Common myeloid progenitor, CD34-positive (primary cell): ENCODE data around the gene PHACTR3.

ENCODE experiments used
- CTCF ChIA-PET: fragments of 350-600 bp; sonication (Branson Sonifier 250); formaldehyde crosslinking; loops from one replicate; lab custom pipeline; 2021; ENCODE audit warnings: antibody characterized with exemption; lab: Charles Lee
- POLR2A ChIA-PET: fragments of 350-600 bp; sonication (Branson Sonifier 250); formaldehyde crosslinking; loops from one replicate; lab custom pipeline; 2021; ENCODE audit warnings: antibody characterized with exemption; lab: Charles Lee
- DNase-seq, 3 donors: peaks; one replicate each; pipeline versions ENCODE4 v3.0.0 to v3.0.0-alpha.2; 2013
- H3K27ac ChIP-seq, 2 experiments: 1 replicate in 1 of 2; 2 replicates in 1 of 2; pipeline ENCODE4 v1.7.0; 2013; ENCODE audit warnings: inconsistent platforms in 2 of 2, low read length in 2 of 2, mild to moderate bottlenecking in 2 of 2, low read depth in 1 of 2, moderate library complexity in 1 of 2; ENCODE audit not compliant: severe bottlenecking in 2 of 2, insufficient read depth in 1 of 2, poor library complexity in 1 of 2
- H3K27me3 ChIP-seq, 5 experiments: replicated peaks in 2 of 5; 1 replicate in 3 of 5; 2 replicates in 2 of 5; pipeline versions ENCODE4 v1.6.1 to v1.7.0; 2013; ENCODE audit warnings: low read length in 4 of 5, mild to moderate bottlenecking in 2 of 5, moderate library complexity in 2 of 5, inconsistent platforms in 1 of 5; ENCODE audit not compliant: insufficient read depth in 5 of 5, control insufficient read depth in 4 of 5
- H3K36me3 ChIP-seq, 4 experiments: 1 replicate in 2 of 4; 2 replicates in 2 of 4; pipeline versions ENCODE4 v1.6.1 to v1.7.0; 2013; ENCODE audit warnings: low read length in 3 of 4, control low read depth in 1 of 4, mild to moderate bottlenecking in 1 of 4; ENCODE audit not compliant: control insufficient read depth in 4 of 4, insufficient read depth in 4 of 4
- H3K4me1 ChIP-seq, 4 experiments: 1 replicate in 3 of 4; 2 replicates in 1 of 4; pipeline versions ENCODE4 v1.6.1 to v1.7.1; 2013; ENCODE audit warnings: low read length in 3 of 4, mild to moderate bottlenecking in 3 of 4, control low read depth in 1 of 4, inconsistent platforms in 1 of 4, moderate library complexity in 1 of 4; ENCODE audit not compliant: control insufficient read depth in 4 of 4, insufficient read depth in 4 of 4; ENCODE audit errors: control extremely low read depth in 1 of 4
- H3K4me3 ChIP-seq, 7 experiments: 1 replicate in 4 of 7; 2 replicates in 3 of 7; pipeline versions ENCODE4 v1.5.1 to v1.7.0; 2013; ENCODE audit warnings: mild to moderate bottlenecking in 7 of 7, low read length in 6 of 7, moderate library complexity in 6 of 7, inconsistent platforms in 2 of 7, low read depth in 2 of 7, control low read depth in 1 of 7; ENCODE audit not compliant: insufficient read depth in 4 of 7, control insufficient read depth in 1 of 7; ENCODE audit errors: extremely low read depth in 1 of 7
- H3K9me3 ChIP-seq, 5 experiments: 1 replicate in 4 of 5; 2 replicates in 1 of 5; pipeline versions ENCODE4 v1.6.1 to v1.7.1; 2013; ENCODE audit warnings: low read length in 4 of 5, mild to moderate bottlenecking in 2 of 5, inconsistent platforms in 1 of 5, low read depth in 1 of 5, moderate library complexity in 1 of 5; ENCODE audit not compliant: control insufficient read depth in 4 of 5, insufficient read depth in 2 of 5; ENCODE audit errors: control extremely low read depth in 1 of 5
- WGBS: methylation state at CpG from one replicate; pipeline ENCODE4 v1.1.5; 2013; ENCODE audit not compliant: insufficient coverage; 5-methylcytosine and 5-hydroxymethylcytosine counted together

PHACTR3 gene

GRCh38 chr20:59620860-59621505 is 16.6 kb downstream of the PHACTR3 start:
- ChIA-PET CTCF (interaction anchor here (0.6 kb wide), 1 partner anchor 11 kb away, joined by 3 read pairs; no protein-coding TSS in a partner anchor), POLR2A (no interaction called here)
- DNase-seq = no peak
- H3K27ac ChIP-seq = no peak overlapping the region
- H3K36me3 ChIP-seq = no peaks in the 10 kb centered on the region
- H3K9me3 ChIP-seq = no peaks in the 10 kb centered on the region
- H3K4me3 ChIP-seq = no peak overlapping the region
- H3K4me1 ChIP-seq = no peaks in the 10 kb centered on the region
- 71% methylated on average over 10 of the region's 11 CpGs for whole genome bisulfite sequencing
- H3K27me3 ChIP-seq = peaks cover 0 to 42% (median 12%) of the 10 kb centered on the region in 5 experiments

- no peaks in the 10 kb centered on the region for H3K4me1 ChIP-seq
- no peaks in the 10 kb centered on the region for H3K9me3 ChIP-seq
- H3K27ac ChIP-seq = no peak overlapping the region
- H3K4me3 ChIP-seq = no peak overlapping the region
- POLR2A ChIA-PET = no interaction called here
- peaks cover 0 to 46% (median 5%) of the 10 kb centered on the region in 5 experiments for H3K27me3 ChIP-seq
- CTCF ChIA-PET = no interaction called here
- DNase-seq = no peak
- no peaks in the 10 kb centered on the region for H3K36me3 ChIP-seq
- WGBS = 86% methylated on average over 8 of the region's 9 CpGs
Measured at GRCh38 chr20:59622496-59622895, 18.2 kb downstream of the PHACTR3 start.

GRCh38 chr20:59623133-59623532 is 18.8 kb downstream of the PHACTR3 start:
- WGBS = 99% methylated on average over 8 of the region's 13 CpGs
- Histone ChIP-seq H3K9me3 (no peaks in the 10 kb centered on the region), H3K4me3 (no peak overlapping the region), H3K27me3 (peaks cover 0 to 42% (median 5%) of the 10 kb centered on the region in 5 experiments), H3K36me3 (no peaks in the 10 kb centered on the region), H3K27ac (no peak overlapping the region), H3K4me1 (no peaks in the 10 kb centered on the region)
- CTCF ChIA-PET = no interaction called here
- no peak for DNase-seq
- POLR2A ChIA-PET = no interaction called here

GRCh38 chr20:59623583-59623982 is 19.2 kb downstream of the PHACTR3 start:
- Histone ChIP-seq H3K27me3 (peaks cover 0 to 41% (median 5%) of the 10 kb centered on the region in 5 experiments), H3K27ac (no peak overlapping the region), H3K9me3 (no peaks in the 10 kb centered on the region), H3K4me3 (no peak overlapping the region), H3K36me3 (no peaks in the 10 kb centered on the region), H3K4me1 (no peaks in the 10 kb centered on the region)
- DNase-seq = no peak
- 100% methylated on average over 1 of the region's 9 CpGs for WGBS
- POLR2A ChIA-PET = no interaction called here
- CTCF ChIA-PET = no interaction called here

- Histone ChIP-seq H3K27me3 (peaks cover 0 to 37% (median 5%) of the 10 kb centered on the region in 5 experiments), H3K4me3 (no peak overlapping the region), H3K36me3 (no peaks in the 10 kb centered on the region), H3K27ac (no peak overlapping the region), H3K4me1 (no peaks in the 10 kb centered on the region), H3K9me3 (no peaks in the 10 kb centered on the region)
- no peak for DNase-seq
- ChIA-PET POLR2A (no interaction called here), CTCF (no interaction called here)
- 83% methylated on average over 4 of the region's 6 CpGs for WGBS
Measured at GRCh38 chr20:59624401-59624800, 20.1 kb downstream of the PHACTR3 start.

GRCh38 chr20:59625214-59625922 is 21.0 kb downstream of the PHACTR3 start:
- no peak overlapping the region for H3K27ac ChIP-seq
- no peaks in the 10 kb centered on the region for H3K4me1 ChIP-seq
- WGBS = 97% methylated on average over 10 of the region's 14 CpGs
- no peaks in the 10 kb centered on the region for H3K36me3 ChIP-seq
- CTCF ChIA-PET = no interaction called here
- H3K27me3 ChIP-seq = peaks cover 0 to 32% (median 5%) of the 10 kb centered on the region in 5 experiments
- H3K9me3 ChIP-seq = no peaks in the 10 kb centered on the region
- no peak overlapping the region for H3K4me3 ChIP-seq
- POLR2A ChIA-PET = no interaction called here
- no peak for DNase-seq

- peaks cover 0 to 25% (median 2%) of the 10 kb centered on the region in 5 experiments for H3K27me3 ChIP-seq
- no peaks in the 10 kb centered on the region for H3K9me3 ChIP-seq
- WGBS = 92% methylated on average over 2 of the region's 3 CpGs
- ChIA-PET CTCF (no interaction called here), POLR2A (no interaction called here)
- no peaks in the 10 kb centered on the region for H3K4me1 ChIP-seq
- H3K27ac ChIP-seq = no peak overlapping the region
- no peak overlapping the region for H3K4me3 ChIP-seq
- no peak for DNase-seq
- H3K36me3 ChIP-seq = no peaks in the 10 kb centered on the region
Measured at GRCh38 chr20:59627298-59627697, 23.0 kb downstream of the PHACTR3 start.
